SK-N-SH (cell line): ENCODE measurements around the gene SLC38A3.

Source experiments
- EZH2phosphoT487 ChIP-seq: fragments of 200-600 bp; sonication (generic); IDR thresholded peaks from 2 replicates; pipeline ENCODE4 v1.6.1; 2017; ENCODE audit warnings: low read depth, mixed run types, mild to moderate bottlenecking, antibody characterized with exemption, moderate library complexity, borderline replicate concordance
- POLR2AphosphoS5 ChIP-seq: IDR thresholded peaks from 2 replicates; pipeline ENCODE4 v1.6.1; 2012; ENCODE audit warnings: low read depth, low read length
- RFX5 ChIP-seq: IDR thresholded peaks from 2 replicates; pipeline ENCODE4 v1.6.1; 2012; ENCODE audit warnings: mild to moderate bottlenecking, improper control_type of control experiment, low read length
- SIN3A ChIP-seq: IDR thresholded peaks from 2 replicates; pipeline ENCODE4 v1.6.1; 2012; ENCODE audit warnings: low read depth, mild to moderate bottlenecking, low read length, moderate library complexity, borderline replicate concordance
- TF ChIP-seq, protein P1 (sequence below): fragments of 200-600 bp; sonication (generic); IDR thresholded peaks from 2 replicates; pipeline ENCODE4 v1.6.1; 2017; ENCODE audit warnings: antibody characterized with exemption, mild to moderate bottlenecking, moderate library complexity

DNA sequence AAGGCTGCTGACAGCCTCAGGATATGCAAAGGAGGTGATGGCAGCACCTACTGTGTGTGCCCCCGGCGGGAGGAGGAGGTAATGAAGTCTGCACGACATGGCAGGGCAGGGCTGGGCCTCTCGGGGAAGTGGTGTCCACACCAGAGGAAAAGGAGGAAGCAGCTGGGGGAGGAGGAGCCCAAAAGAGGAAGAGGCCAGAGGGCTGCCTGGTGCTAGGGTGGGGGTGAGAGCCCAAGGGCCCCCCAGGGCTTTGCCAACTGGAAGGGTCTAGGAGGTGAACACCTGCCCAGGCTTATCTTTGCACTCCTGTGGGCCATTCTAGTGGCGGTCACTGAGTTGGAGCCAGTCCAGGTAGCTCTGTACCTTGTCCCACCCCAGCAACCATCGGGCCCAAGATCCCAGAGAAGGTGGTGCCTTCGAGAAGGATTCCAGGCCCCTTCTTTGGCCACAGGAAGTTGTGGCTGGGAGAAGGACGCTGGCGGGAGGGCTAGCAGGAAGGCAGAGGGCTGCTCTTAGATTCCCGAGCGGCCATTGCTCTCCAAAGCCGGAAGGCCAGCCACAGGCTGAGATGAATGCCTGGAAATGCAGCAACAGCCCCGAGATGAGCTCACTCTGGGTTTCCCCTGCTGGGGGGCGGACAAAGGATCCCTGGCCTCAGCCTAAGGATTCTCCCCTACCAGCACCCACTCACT, 37.9 kb downstream of the SLC38A3 start:
- TF ChIP-seq EZH2phosphoT487 (no peak), RFX5 (no peak), POLR2AphosphoS5 (no peak), SIN3A (no peak)
- TF ChIP-seq, protein P1, sequence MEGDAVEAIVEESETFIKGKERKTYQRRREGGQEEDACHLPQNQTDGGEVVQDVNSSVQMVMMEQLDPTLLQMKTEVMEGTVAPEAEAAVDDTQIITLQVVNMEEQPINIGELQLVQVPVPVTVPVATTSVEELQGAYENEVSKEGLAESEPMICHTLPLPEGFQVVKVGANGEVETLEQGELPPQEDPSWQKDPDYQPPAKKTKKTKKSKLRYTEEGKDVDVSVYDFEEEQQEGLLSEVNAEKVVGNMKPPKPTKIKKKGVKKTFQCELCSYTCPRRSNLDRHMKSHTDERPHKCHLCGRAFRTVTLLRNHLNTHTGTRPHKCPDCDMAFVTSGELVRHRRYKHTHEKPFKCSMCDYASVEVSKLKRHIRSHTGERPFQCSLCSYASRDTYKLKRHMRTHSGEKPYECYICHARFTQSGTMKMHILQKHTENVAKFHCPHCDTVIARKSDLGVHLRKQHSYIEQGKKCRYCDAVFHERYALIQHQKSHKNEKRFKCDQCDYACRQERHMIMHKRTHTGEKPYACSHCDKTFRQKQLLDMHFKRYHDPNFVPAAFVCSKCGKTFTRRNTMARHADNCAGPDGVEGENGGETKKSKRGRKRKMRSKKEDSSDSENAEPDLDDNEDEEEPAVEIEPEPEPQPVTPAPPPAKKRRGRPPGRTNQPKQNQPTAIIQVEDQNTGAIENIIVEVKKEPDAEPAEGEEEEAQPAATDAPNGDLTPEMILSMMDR = no peak
